ENCODE results near the gene VWC2L. TPM values are rescaled to one million over a fixed set of nuclear protein-coding genes. Genes with fewer than 3 reads are reported as not detected.

Gene VWC2L
- not detected in 2 replicates for total RNA-seq

GRCh38 chr2:214410918-214411554, at the start of gene VWC2L:
VWC2L (plus strand) TSS chr2:214411054; CDS start chr2:214414194, 3,140 bp downstream.
- peak; percentile 25 for DNase-seq (ENCODE audit: low read depth)
- no peak within 1 kb of the TSS for H3K4me3 ChIP-seq (ENCODE audit: low read depth, low read length)
- no peak for TF ChIP-seq CTCF (conservative IDR thresholded peaks at IDR 0.05; ENCODE audit: low read depth, low read length)

- no peak for TF ChIP-seq CTCF (conservative IDR thresholded peaks at IDR 0.05; ENCODE audit: low read depth, low read length)
- no peak for DNase-seq (ENCODE audit: low read depth)
- H3K4me3 ChIP-seq (ENCODE audit: low read depth, low read length): no peak overlapping the region
Observed at GRCh38 chr2:214361116-214361515, 49.7 kb upstream of the VWC2L start.

- no peak for TF ChIP-seq CTCF (conservative IDR thresholded peaks at IDR 0.05; ENCODE audit: low read depth, low read length)
- H3K4me3 ChIP-seq (ENCODE audit: low read depth, low read length): no peak overlapping the region
- no peak for DNase-seq (ENCODE audit: low read depth)
Observed at GRCh38 chr2:214365549-214365948, 45.3 kb upstream of the VWC2L start.

GRCh38 chr2:214367171-214367570, 43.7 kb upstream of the VWC2L start:
- H3K4me3 ChIP-seq (ENCODE audit: low read depth, low read length): no peak overlapping the region
- TF ChIP-seq CTCF (conservative IDR thresholded peaks at IDR 0.05; ENCODE audit: low read depth, low read length): no peak
- DNase-seq (ENCODE audit: low read depth): no peak

GRCh38 chr2:214376618-214377285, 34.1 kb upstream of the VWC2L start:
- TF ChIP-seq CTCF (conservative IDR thresholded peaks at IDR 0.05; ENCODE audit: low read depth, low read length): no peak
- no peak for DNase-seq (ENCODE audit: low read depth)
- no peak overlapping the region for H3K4me3 ChIP-seq (ENCODE audit: low read depth, low read length)

GRCh38 chr2:214377286-214377624, 33.6 kb upstream of the VWC2L start:
- no peak overlapping the region for H3K4me3 ChIP-seq (ENCODE audit: low read depth, low read length)
- DNase-seq (ENCODE audit: low read depth): no peak
- TF ChIP-seq CTCF (conservative IDR thresholded peaks at IDR 0.05; ENCODE audit: low read depth, low read length): no peak
